ENCODE results near the gene DRAXIN. TPM values are rescaled to one million over a fixed set of nuclear protein-coding genes. Genes with fewer than 3 reads are reported as not detected.

DRAXIN gene
- total RNA-seq, 2 experiments from 2014 or later = 0.15 to 0.19 TPM

DNA sequence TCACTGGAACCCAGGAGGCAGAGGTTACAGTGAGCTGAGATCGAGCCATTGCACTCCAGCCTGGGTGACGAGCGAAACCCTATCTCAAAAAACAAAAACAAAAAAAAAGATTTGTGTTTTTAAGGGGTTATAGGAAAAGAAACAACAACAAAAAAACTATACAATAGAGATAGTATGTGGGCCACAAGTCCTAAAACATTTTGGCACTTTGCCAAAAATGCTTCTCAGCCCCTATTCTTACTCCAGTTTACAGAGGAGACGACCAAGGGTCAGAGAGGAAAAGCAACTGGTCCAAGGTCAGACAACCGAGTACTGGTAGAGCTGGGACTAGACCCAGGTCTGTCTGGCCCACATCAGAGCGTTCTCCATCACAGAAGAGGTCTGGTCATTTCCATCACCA lies 33.9 kb upstream of the DRAXIN start:
- no peak overlapping the region for H3K27ac ChIP-seq (ENCODE audit: low read depth, low read length, poor library complexity, severe bottlenecking)
- peaks cover 7% of the 10 kb centered on the region; the same call in 1 of the 2 replicates for H3K36me3 ChIP-seq (ENCODE audit: insufficient read depth, low read length)
- no peaks in the 10 kb centered on the region for H3K9me2 ChIP-seq (ENCODE audit: insufficient read depth, low read length)
- H2AFZ ChIP-seq (ENCODE audit: low read length) = no peak overlapping the region
- no peaks in the 10 kb centered on the region for H3K79me2 ChIP-seq (ENCODE audit: insufficient read depth, low read depth, low read length)
- no peak overlapping the region for H3K4me3 ChIP-seq (ENCODE audit: low read depth, low read length, poor library complexity, severe bottlenecking)
- no peaks in the 10 kb centered on the region for H4K20me1 ChIP-seq (ENCODE audit: insufficient read depth, low read length)
- no TSS peak for BruUV-seq (replicated peaks)
- peaks cover 6% of the 10 kb centered on the region for H3K4me1 ChIP-seq (ENCODE audit: insufficient read depth, low read length, poor library complexity, severe bottlenecking)
- POLR2A ChIA-PET = interaction anchor here (0.7 kb wide), 1 partner anchor 20 kb away, joined by 5 read pairs; no protein-coding TSS in a partner anchor
- DNase-seq (ENCODE audit: low spot score) = no peak
- H3K4me2 ChIP-seq (ENCODE audit: low read length) = no peak overlapping the region
- intact Hi-C loops (cut with micrococcal nuclease; ENCODE audit: unreplicated experiment) = loop anchor here (10.0 kb wide), 1 partner anchor 307 kb away; no protein-coding TSS in a partner anchor
- H3K9me3 ChIP-seq (ENCODE audit: low read length) = no peaks in the 10 kb centered on the region
- no peak for TF ChIP-seq EZH2phosphoT487 (IDR thresholded peaks at IDR 0.05; ENCODE audit: borderline replicate concordance, low read depth, low read length)
- TF ChIP-seq, protein P1, sequence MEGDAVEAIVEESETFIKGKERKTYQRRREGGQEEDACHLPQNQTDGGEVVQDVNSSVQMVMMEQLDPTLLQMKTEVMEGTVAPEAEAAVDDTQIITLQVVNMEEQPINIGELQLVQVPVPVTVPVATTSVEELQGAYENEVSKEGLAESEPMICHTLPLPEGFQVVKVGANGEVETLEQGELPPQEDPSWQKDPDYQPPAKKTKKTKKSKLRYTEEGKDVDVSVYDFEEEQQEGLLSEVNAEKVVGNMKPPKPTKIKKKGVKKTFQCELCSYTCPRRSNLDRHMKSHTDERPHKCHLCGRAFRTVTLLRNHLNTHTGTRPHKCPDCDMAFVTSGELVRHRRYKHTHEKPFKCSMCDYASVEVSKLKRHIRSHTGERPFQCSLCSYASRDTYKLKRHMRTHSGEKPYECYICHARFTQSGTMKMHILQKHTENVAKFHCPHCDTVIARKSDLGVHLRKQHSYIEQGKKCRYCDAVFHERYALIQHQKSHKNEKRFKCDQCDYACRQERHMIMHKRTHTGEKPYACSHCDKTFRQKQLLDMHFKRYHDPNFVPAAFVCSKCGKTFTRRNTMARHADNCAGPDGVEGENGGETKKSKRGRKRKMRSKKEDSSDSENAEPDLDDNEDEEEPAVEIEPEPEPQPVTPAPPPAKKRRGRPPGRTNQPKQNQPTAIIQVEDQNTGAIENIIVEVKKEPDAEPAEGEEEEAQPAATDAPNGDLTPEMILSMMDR (conservative IDR thresholded peaks at IDR 0.05; ENCODE audit: low read length) = no peak
- CTCF ChIA-PET (ENCODE audit: unreplicated experiment) = no interaction called here

DNA sequence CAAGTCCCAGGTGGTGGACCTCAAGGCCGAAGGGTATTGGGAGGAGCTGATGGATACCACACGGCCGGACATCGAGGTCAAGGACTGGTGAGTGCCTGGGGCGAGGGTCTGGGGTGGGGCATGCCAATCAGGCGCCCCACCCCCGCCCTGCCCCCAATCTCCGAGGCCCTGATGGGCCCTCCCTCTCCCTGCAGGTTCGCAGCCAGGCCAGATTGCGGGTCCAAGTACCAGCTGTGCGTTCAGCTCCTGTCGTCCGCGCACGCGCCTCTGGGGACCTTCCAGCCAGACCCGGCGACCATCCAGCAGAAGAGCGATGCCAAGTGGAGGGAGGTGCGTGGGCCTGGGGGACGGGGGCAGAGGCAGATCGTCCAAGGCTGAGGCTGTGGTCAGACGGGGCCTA lies 33.0 kb upstream of the DRAXIN start:
- Histone ChIP-seq H4K20me1 (ENCODE audit: insufficient read depth, low read length) (no peaks in the 10 kb centered on the region), H3K27ac (ENCODE audit: low read depth, low read length, poor library complexity, severe bottlenecking) (no peak overlapping the region), H2AFZ (ENCODE audit: low read length) (no peak overlapping the region), H3K9me2 (ENCODE audit: insufficient read depth, low read length) (no peaks in the 10 kb centered on the region), H3K4me3 (ENCODE audit: low read depth, low read length, poor library complexity, severe bottlenecking) (no peak overlapping the region), H3K36me3 (ENCODE audit: insufficient read depth, low read length) (peaks cover 7% of the 10 kb centered on the region; the same call in 1 of the 2 replicates), H3K9me3 (ENCODE audit: low read length) (no peaks in the 10 kb centered on the region), H3K4me1 (ENCODE audit: insufficient read depth, low read length, poor library complexity, severe bottlenecking) (peaks cover 6% of the 10 kb centered on the region), H3K79me2 (ENCODE audit: insufficient read depth, low read depth, low read length) (no peaks in the 10 kb centered on the region), H3K4me2 (ENCODE audit: low read length) (no peak overlapping the region)
- ChIA-PET POLR2A (interaction anchor here (0.7 kb wide), 1 partner anchor 478 kb away, joined by 3 read pairs; no protein-coding TSS in a partner anchor), CTCF (ENCODE audit: unreplicated experiment) (no interaction called here)
- DNase-seq (ENCODE audit: low spot score) = no peak
- TF ChIP-seq, protein P1 (conservative IDR thresholded peaks at IDR 0.05; ENCODE audit: low read length) = no peak
- TF ChIP-seq EZH2phosphoT487 (IDR thresholded peaks at IDR 0.05; ENCODE audit: borderline replicate concordance, low read depth, low read length) = no peak
- intact Hi-C loops (cut with micrococcal nuclease; ENCODE audit: unreplicated experiment) = loop anchor here (10.0 kb wide), 1 partner anchor 306 kb away; no protein-coding TSS in a partner anchor
- no TSS peak for BruUV-seq (replicated peaks)

DNA sequence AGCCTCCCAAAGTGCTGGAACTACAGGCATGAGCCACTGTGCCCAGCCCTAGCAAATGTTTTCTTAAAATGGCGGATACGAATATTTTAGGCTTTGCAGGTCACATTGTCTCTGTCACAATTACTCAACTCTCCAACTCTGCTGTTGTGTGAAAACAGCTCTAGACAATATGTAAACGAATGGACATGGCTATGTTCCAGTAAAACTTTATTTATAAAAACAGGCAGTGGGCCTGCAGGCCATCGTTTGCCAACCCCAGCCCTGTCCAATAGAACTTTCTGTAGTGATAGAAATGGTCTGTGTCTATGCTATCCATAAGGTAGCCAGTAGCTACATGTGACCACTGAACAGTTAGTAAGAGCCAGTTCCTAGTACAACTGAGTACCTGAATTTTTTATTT lies 31.8 kb upstream of the DRAXIN start:
- peaks cover 7% of the 10 kb centered on the region; the same call in 1 of the 2 replicates for H3K36me3 ChIP-seq (ENCODE audit: insufficient read depth, low read length)
- no peaks in the 10 kb centered on the region for H4K20me1 ChIP-seq (ENCODE audit: insufficient read depth, low read length)
- H3K27ac ChIP-seq (ENCODE audit: low read depth, low read length, poor library complexity, severe bottlenecking) = no peak overlapping the region
- intact Hi-C loops (cut with micrococcal nuclease; ENCODE audit: unreplicated experiment) = loop anchor here (10.0 kb wide), 1 partner anchor 305 kb away; no protein-coding TSS in a partner anchor
- TF ChIP-seq, protein P1 (conservative IDR thresholded peaks at IDR 0.05; ENCODE audit: low read length) = no peak
- no peak for TF ChIP-seq EZH2phosphoT487 (IDR thresholded peaks at IDR 0.05; ENCODE audit: borderline replicate concordance, low read depth, low read length)
- no peaks in the 10 kb centered on the region for H3K9me3 ChIP-seq (ENCODE audit: low read length)
- DNase-seq (ENCODE audit: low spot score) = no peak
- H3K9me2 ChIP-seq (ENCODE audit: insufficient read depth, low read length) = no peaks in the 10 kb centered on the region
- ChIA-PET CTCF (ENCODE audit: unreplicated experiment) (no interaction called here), POLR2A (interaction anchor here (0.5 to 1.0 kb wide), 3 partner anchors 22 to 61 kb away, joined by 3 read pairs; no protein-coding TSS in a partner anchor)
- no TSS peak for BruUV-seq (replicated peaks)
- no peak overlapping the region for H3K4me3 ChIP-seq (ENCODE audit: low read depth, low read length, poor library complexity, severe bottlenecking)
- no peak overlapping the region for H2AFZ ChIP-seq (ENCODE audit: low read length)
- no peak overlapping the region for H3K4me2 ChIP-seq (ENCODE audit: low read length)
- no peaks in the 10 kb centered on the region for H3K79me2 ChIP-seq (ENCODE audit: insufficient read depth, low read depth, low read length)
- peaks cover 6% of the 10 kb centered on the region for H3K4me1 ChIP-seq (ENCODE audit: insufficient read depth, low read length, poor library complexity, severe bottlenecking)

Data from OCI-LY7 (cell line).